Liver (tissue), 9 donors: ENCODE results near the gene C2CD4D. TPM values are rescaled to one million over a fixed set of nuclear protein-coding genes. Genes with fewer than 3 reads are reported as not detected.

Experiments used
- DNase-seq: peaks from one replicate; pipeline ENCODE4 v3.0.0-alpha.2; 2017; ENCODE audit warnings: low spot score
- H3K27ac ChIP-seq, 2 donors: one replicate each; pipeline ENCODE4 v1.7.0; 2013; ENCODE audit warnings: inconsistent platforms in 2 of 2, low read length in 2 of 2, control low read depth in 1 of 2, low read depth in 1 of 2, mild to moderate bottlenecking in 1 of 2
- H3K27me3 ChIP-seq, 4 donors: one replicate each; pipeline versions ENCODE4 v1.6.1 to v1.7.0; 2013; ENCODE audit warnings: low read length in 3 of 4, inconsistent platforms in 1 of 4, mild to moderate bottlenecking in 1 of 4, moderate library complexity in 1 of 4; ENCODE audit not compliant: control insufficient read depth in 4 of 4, insufficient read depth in 4 of 4
- H3K36me3 ChIP-seq, 4 donors: one replicate each; pipeline versions ENCODE4 v1.6.1 to v1.7.0; 2013; ENCODE audit warnings: low read length in 3 of 4, mild to moderate bottlenecking in 3 of 4, low read depth in 1 of 4, moderate library complexity in 1 of 4; ENCODE audit not compliant: control insufficient read depth in 4 of 4, insufficient read depth in 3 of 4
- H3K4me1 ChIP-seq, 4 donors: one replicate each; pipeline versions ENCODE4 v1.6.1 to v1.7.0; 2013; ENCODE audit warnings: low read length in 3 of 4, mild to moderate bottlenecking in 3 of 4, moderate library complexity in 1 of 4; ENCODE audit not compliant: control insufficient read depth in 4 of 4, insufficient read depth in 4 of 4
- H3K4me3 ChIP-seq, 3 donors: one replicate each; pipeline versions ENCODE4 v1.6.1 to v1.7.0; 2013; ENCODE audit warnings: low read length in 3 of 3, control low read depth in 1 of 3, low read depth in 1 of 3, mild to moderate bottlenecking in 1 of 3
- H3K9ac ChIP-seq, 2 donors: one replicate each; pipeline ENCODE4 v1.7.0; 2013; ENCODE audit warnings: low read length in 2 of 2, mild to moderate bottlenecking in 2 of 2, moderate library complexity in 2 of 2, control low read depth in 1 of 2, low read depth in 1 of 2
- H3K9me3 ChIP-seq, 4 donors: one replicate each; pipeline versions ENCODE4 v1.6.1 to v1.7.0; 2013; ENCODE audit warnings: low read length in 3 of 4; ENCODE audit not compliant: control insufficient read depth in 4 of 4
- ATF3 ChIP-seq: IDR thresholded peaks from 2 replicates; pipeline ENCODE4 v1.6.1; 2016; ENCODE audit warnings: antibody characterized with exemption
- CTCF ChIP-seq: fragments of 150-350 bp; IDR thresholded peaks from 2 replicates; pipeline ENCODE4 v1.5.1; 2017; ENCODE audit warnings: improper control_type of control experiment, low read depth, low read length; ENCODE audit not compliant: missing input control
- EGR1 ChIP-seq, 2 donors: IDR thresholded peaks; 2 replicates each; pipeline ENCODE4 v1.6.1; 2016 to 2018; ENCODE audit warnings: antibody characterized with exemption in 2 of 2, low read depth in 2 of 2
- FOXA1 ChIP-seq: IDR thresholded peaks from 2 replicates; pipeline ENCODE4 v1.6.1; 2016; ENCODE audit warnings: antibody characterized with exemption
- FOXA2 ChIP-seq: IDR thresholded peaks from 2 replicates; pipeline ENCODE4 v1.6.1; 2016; ENCODE audit warnings: antibody characterized with exemption
- GABPA ChIP-seq, 2 donors: IDR thresholded peaks in 1 of 2; conservative IDR thresholded peaks in 1 of 2; 2 replicates each; pipeline ENCODE4 v1.6.1; 2016; ENCODE audit warnings: antibody characterized with exemption in 2 of 2, mild to moderate bottlenecking in 1 of 2, moderate library complexity in 1 of 2
- HNF4A ChIP-seq, 2 donors: conservative IDR thresholded peaks; 2 replicates each; pipeline ENCODE4 v1.6.1; 2016; ENCODE audit warnings: antibody characterized with exemption in 2 of 2, mild to moderate bottlenecking in 2 of 2
- HNF4G ChIP-seq: IDR thresholded peaks from 2 replicates; pipeline ENCODE4 v1.6.1; 2016; ENCODE audit warnings: antibody characterized with exemption
- JUND ChIP-seq, 2 donors: IDR thresholded peaks; 2 replicates each; pipeline ENCODE4 v1.6.1; 2016; ENCODE audit warnings: antibody characterized with exemption in 2 of 2
- MAX ChIP-seq: IDR thresholded peaks from 2 replicates; pipeline ENCODE4 v1.6.1; 2016; ENCODE audit warnings: antibody characterized with exemption
- NR2F2 ChIP-seq: IDR thresholded peaks from 2 replicates; pipeline ENCODE4 v1.6.1; 2016; ENCODE audit warnings: antibody characterized with exemption
- RAD21 ChIP-seq, 2 donors: IDR thresholded peaks; 2 replicates each; pipeline ENCODE4 v1.6.1; 2016; ENCODE audit warnings: antibody characterized with exemption in 2 of 2, mild to moderate bottlenecking in 2 of 2
- REST ChIP-seq: IDR thresholded peaks from 2 replicates; pipeline ENCODE4 v1.6.1; 2016; ENCODE audit warnings: antibody characterized with exemption, mild to moderate bottlenecking
- RXRA ChIP-seq, 2 donors: IDR thresholded peaks; 2 replicates each; pipeline ENCODE4 v1.6.1; 2017 to 2018; ENCODE audit warnings: antibody characterized with exemption in 2 of 2, mild to moderate bottlenecking in 1 of 2
- SP1 ChIP-seq: IDR thresholded peaks from 2 replicates; pipeline ENCODE4 v1.6.1; 2018; ENCODE audit warnings: antibody characterized with exemption, mild to moderate bottlenecking
- TAF1 ChIP-seq: conservative IDR thresholded peaks from 2 replicates; pipeline ENCODE4 v1.6.1; 2016; ENCODE audit warnings: antibody characterized with exemption, mild to moderate bottlenecking
- YY1 ChIP-seq: IDR thresholded peaks from 2 replicates; pipeline ENCODE4 v1.6.1; 2016; ENCODE audit warnings: antibody characterized with exemption, mild to moderate bottlenecking
- ZBTB33 ChIP-seq: IDR thresholded peaks from 2 replicates; pipeline ENCODE4 v1.6.1; 2016; ENCODE audit warnings: antibody characterized with exemption
- WGBS: extraction: QIAGEN DNeasy Blood & Tissue Kit; methylation state at CpG from one replicate; pipeline ENCODE4 v1.1.7; 2013; 5-methylcytosine and 5-hydroxymethylcytosine counted together
- polyA plus RNA-seq, 2 donors: library from polyadenylated mRNA; stranded (reverse) in 1 of 2; unstranded in 1 of 2; fragments of 200-250 nt in 1 of 2; fragments of >200 nt in 1 of 2; fragmentation: Nextera tagmentation in 1 of 2; extraction: Ambion mirVana in 1 of 2; gene quantifications; one replicate each; pipeline versions ENCODE4 v1.2.1 to v1.2.3, GENCODE V29; 2013 to 2015
- total RNA-seq, 2 donors: library from RNA; depleted of rRNA; stranded (reverse); fragments of >200 nt; gene quantifications; one replicate each; pipeline ENCODE4 v1.2.3, GENCODE V29; 2014
- donor health status: healthy.
- donor health status: healthy.
- donor health status: healthy.
- donor health status: healthy.
- donor health status: healthy.

C2CD4D gene
- total and polyA plus RNA-seq, 4 donors = 0.02 to 0.08 TPM; not detected in 2

- H3K9me3 ChIP-seq = no peaks in the 10 kb centered on the region
- no peaks in the 10 kb centered on the region for H3K27me3 ChIP-seq
- no peak for DNase-seq
- peaks cover 0 to 4% (median 0%) of the 10 kb centered on the region in 4 donors for H3K4me1 ChIP-seq
- H3K36me3 ChIP-seq = no peaks in the 10 kb centered on the region
- WGBS = 78% methylated on average over 11 of the region's 11 CpGs
- H3K27ac ChIP-seq = no peak overlapping the region
- H3K4me3 ChIP-seq = no peak overlapping the region
- TF ChIP-seq EGR1 (IDR thresholded peaks at IDR 0.05; ENCODE audit: low read depth in 2 of 2) (no peak), HNF4G (no peak), MAX (no peak), NR2F2 (peak; percentile 26), FOXA1 (no peak), ATF3 (no peak), CTCF (no peak)
- no peak overlapping the region for H3K9ac ChIP-seq
These were observed 8.4 kb upstream of the C2CD4D start for GRCh38 chr1:151847867-151848596.

- H3K27ac ChIP-seq = no peak overlapping the region
- no peak for DNase-seq
- no peaks in the 10 kb centered on the region for H3K9me3 ChIP-seq
- no peak overlapping the region for H3K9ac ChIP-seq
- H3K4me3 ChIP-seq = no peak overlapping the region
- WGBS = 89% methylated on average over 8 of the region's 8 CpGs
- no peaks in the 10 kb centered on the region for H3K36me3 ChIP-seq
- peaks cover 0 to 4% (median 0%) of the 10 kb centered on the region in 4 donors for H3K4me1 ChIP-seq
- no peaks in the 10 kb centered on the region for H3K27me3 ChIP-seq
- no peak for TF ChIP-seq EGR1 (IDR thresholded peaks at IDR 0.05; ENCODE audit: low read depth in 2 of 2)
- TF ChIP-seq HNF4A (conservative IDR thresholded peaks at IDR 0.05) = no peak
- TF ChIP-seq FOXA1 = no peak
- no peak for TF ChIP-seq SP1
- TF ChIP-seq RAD21 (IDR thresholded peaks at IDR 0.05) = no peak
- no peak for TF ChIP-seq FOXA2
- no peak for TF ChIP-seq TAF1
- no peak for TF ChIP-seq RXRA (IDR thresholded peaks at IDR 0.05)
- TF ChIP-seq NR2F2 = no peak
- TF ChIP-seq JUND (IDR thresholded peaks at IDR 0.05) = no peak
- no peak for TF ChIP-seq HNF4G
- TF ChIP-seq MAX = no peak
- TF ChIP-seq YY1 = no peak
- no peak for TF ChIP-seq ZBTB33
- no peak for TF ChIP-seq REST
- no peak for TF ChIP-seq ATF3
- TF ChIP-seq CTCF = no peak
- TF ChIP-seq GABPA (IDR thresholded peaks at IDR 0.05 in 1 of 2, conservative IDR thresholded peaks at IDR 0.05 in 1 of 2) = no peak
These were observed 7.1 kb upstream of the C2CD4D start for GRCh38 chr1:151846686-151847237.
